Astrocyte of the spinal cord (primary cell): Measurements from ENCODE around the gene CRYBG3.
"Not testable (repeated sequence)": the region's sequence is repeated elsewhere in the genome, so short reads cannot be mapped to it uniquely, and the experiment has no call there.

ENCODE experiments used
- DNase-seq: peaks from one replicate; pipeline ENCODE4 v3.0.0; 2011; ENCODE audit warnings: low read depth, low spot score
- H3K4me3 ChIP-seq: 2 replicates; pipeline ENCODE4 v1.5.1; 2011; ENCODE audit warnings: low read depth, mild to moderate bottlenecking, low read length, moderate library complexity
- in situ Hi-C: cut with HindIII; loops from 2 replicates; pipeline ENCODE4 v1.10.0; 2017; ENCODE audit warnings: low sequenced_read_pairs
- TF ChIP-seq, protein P1 (sequence below): IDR thresholded peaks from 2 replicates; pipeline ENCODE4 v1.5.1; 2012; ENCODE audit warnings: low read depth, mild to moderate bottlenecking, low read length, inconsistent platforms

Gene CRYBG3

GRCh38 chr3:97899331-97899730 lies 77.5 kb downstream of the CRYBG3 start:
- no peak overlapping the region for H3K4me3 ChIP-seq
- no peak for DNase-seq
- in situ Hi-C loops, result no loop called here
- TF ChIP-seq, protein P1, sequence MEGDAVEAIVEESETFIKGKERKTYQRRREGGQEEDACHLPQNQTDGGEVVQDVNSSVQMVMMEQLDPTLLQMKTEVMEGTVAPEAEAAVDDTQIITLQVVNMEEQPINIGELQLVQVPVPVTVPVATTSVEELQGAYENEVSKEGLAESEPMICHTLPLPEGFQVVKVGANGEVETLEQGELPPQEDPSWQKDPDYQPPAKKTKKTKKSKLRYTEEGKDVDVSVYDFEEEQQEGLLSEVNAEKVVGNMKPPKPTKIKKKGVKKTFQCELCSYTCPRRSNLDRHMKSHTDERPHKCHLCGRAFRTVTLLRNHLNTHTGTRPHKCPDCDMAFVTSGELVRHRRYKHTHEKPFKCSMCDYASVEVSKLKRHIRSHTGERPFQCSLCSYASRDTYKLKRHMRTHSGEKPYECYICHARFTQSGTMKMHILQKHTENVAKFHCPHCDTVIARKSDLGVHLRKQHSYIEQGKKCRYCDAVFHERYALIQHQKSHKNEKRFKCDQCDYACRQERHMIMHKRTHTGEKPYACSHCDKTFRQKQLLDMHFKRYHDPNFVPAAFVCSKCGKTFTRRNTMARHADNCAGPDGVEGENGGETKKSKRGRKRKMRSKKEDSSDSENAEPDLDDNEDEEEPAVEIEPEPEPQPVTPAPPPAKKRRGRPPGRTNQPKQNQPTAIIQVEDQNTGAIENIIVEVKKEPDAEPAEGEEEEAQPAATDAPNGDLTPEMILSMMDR, result no peak

DNA sequence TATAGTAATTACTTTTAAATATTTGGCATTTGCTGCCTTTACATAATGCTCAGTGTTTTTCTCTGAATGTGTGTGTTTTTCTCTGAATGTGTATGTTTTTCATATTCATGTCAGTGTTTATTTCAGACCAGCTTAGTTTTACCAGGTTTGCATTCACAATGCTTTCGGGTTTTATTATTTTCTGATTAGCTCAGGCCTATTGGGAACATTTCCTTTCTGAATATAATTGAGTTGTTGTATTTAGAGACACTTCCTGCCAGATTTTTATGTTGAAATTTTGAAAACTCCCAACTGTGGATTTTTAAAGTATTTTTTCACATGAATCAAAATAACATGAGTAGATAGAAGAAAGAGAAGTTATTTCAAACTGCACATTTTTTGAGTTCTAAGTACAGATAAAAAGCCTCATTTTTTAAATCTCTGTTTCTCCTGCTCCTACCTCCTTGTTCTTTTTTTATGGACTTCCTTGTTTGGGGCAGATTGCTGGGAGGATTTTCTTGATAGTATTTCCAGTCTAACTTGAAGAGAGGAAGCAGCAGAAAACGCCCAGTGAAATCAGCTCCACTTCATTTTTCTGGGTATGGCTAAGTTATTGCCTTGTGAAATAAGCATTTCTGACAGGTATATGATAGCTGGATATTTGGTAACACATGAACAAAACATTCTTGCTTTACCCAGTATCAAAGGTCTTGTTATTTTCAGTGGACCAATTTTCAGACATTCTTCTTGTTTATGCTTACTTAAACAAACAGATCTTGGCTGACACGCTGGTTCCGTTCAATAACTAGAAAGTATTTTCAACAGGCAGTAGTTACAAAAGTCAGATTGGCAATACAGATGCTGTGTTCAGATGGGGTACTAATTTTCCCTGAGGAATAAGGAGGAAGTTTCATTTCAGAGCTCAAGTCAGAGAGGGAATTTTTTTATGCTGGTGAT lies 79.8 kb downstream of the CRYBG3 start:
- in situ Hi-C loops, result no loop called here
- TF ChIP-seq, protein P1, result no peak
- H3K4me3 ChIP-seq, result no peak overlapping the region
- DNase-seq, result no peak

GRCh38 chr3:97909830-97910229 lies 88.0 kb downstream of the CRYBG3 start:
- not testable (repeated sequence) for DNase-seq, H3K4me3 ChIP-seq

GRCh38 chr3:97910236-97910831 lies 88.5 kb downstream of the CRYBG3 start:
- not testable (repeated sequence) for H3K4me3 ChIP-seq, DNase-seq

More at GRCh38 chr3:97909830-97910229, 88.0 kb downstream of the CRYBG3 start:
- in situ Hi-C loops, result not testable (repeated sequence)

GRCh38 chr3:97910931-97911351 lies 89.1 kb downstream of the CRYBG3 start:
- in situ Hi-C loops, result no loop called here
- TF ChIP-seq, protein P1, result no peak
- no peak for DNase-seq
- no peak overlapping the region for H3K4me3 ChIP-seq

More at GRCh38 chr3:97910236-97910831, 88.5 kb downstream of the CRYBG3 start:
- in situ Hi-C loops, result not testable (repeated sequence)

GRCh38 chr3:97911459-97911858 lies 89.6 kb downstream of the CRYBG3 start:
- TF ChIP-seq, protein P1, result no peak
- no peak for DNase-seq
- in situ Hi-C loops, result no loop called here
- H3K4me3 ChIP-seq, result no peak overlapping the region

DNA sequence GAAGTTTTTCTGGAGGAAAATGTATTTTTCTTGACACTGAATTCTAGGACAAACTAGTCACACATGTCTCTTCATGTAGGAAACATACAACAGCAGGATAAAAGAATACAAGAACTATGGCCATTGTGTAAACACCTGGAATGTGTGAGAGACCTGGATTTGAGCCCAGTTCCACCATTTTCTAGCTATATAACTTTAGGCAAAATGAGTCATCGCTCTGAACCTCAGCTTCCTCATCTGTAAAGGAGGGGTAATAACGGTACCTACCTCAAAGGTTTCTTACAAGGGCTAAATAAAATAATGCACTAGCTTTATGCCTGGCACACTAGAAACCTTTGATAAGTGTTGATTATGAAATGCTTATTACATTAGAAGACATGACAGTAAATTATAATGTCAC lies 92.6 kb downstream of the CRYBG3 start:
- TF ChIP-seq, protein P1, result no peak

More for the DNA sequence above, 92.6 kb downstream of the CRYBG3 start:
- in situ Hi-C loops, result no loop called here
- peak; percentile 32 for DNase-seq
- H3K4me3 ChIP-seq, result no peak overlapping the region
